ENCODE results near the gene NXPH1.

DNA sequence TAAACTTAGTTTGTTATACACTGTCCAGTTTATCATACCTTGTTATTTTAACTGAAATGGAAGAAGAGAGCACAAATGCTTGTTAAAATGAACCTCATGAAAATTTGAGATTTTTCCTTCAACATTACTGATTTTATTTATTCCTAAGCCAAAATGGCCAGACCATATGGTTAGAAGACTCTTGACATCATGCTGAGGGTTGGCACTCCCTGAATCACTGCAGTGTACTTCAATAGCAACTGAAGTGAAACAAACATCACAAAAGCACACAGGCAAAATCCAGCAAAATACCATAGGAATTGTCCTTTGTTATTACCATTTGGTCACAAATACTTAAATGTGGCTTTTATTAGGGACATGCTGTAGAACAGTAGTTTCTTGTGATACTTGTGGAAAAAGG lies 347.8 kb downstream of the NXPH1 start:
- TF ChIP-seq POLR2AphosphoS5 (IDR thresholded peaks at IDR 0.05; ENCODE audit: borderline replicate concordance, low read depth, low read length) (no peak), EZH2 (IDR thresholded peaks at IDR 0.05) (no peak)
